ENCODE data around the gene DLAT.
"Not testable (repeated sequence)": the region's sequence is repeated elsewhere in the genome, so short reads cannot be mapped to it uniquely, and the experiment has no call there.

DLAT gene

DNA sequence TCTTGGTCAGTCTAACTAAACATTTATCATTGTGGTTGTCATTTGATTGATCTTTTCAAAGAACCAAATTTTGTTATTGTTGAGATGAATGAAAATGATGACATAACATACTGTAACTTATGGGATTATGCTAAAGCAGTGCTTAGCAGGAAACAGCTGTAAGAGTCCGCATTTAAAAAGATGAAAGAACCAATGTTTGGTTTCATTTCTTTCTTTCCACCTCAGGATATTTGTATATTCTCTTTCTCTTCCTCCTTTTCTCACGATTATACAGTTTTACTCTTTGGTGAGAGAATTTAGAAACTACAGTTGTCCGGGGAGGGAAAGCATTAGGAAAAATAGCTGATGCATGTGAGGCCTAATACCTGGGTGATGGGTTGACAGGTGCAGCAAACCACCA lies 25.5 kb downstream of the DLAT start:
- DNase-seq, result no peak

- DNase-seq, result no peak
Observed at GRCh38 chr11:112051768-112052167, 26.6 kb downstream of the DLAT start.

GRCh38 chr11:112057170-112057569 lies 32.0 kb downstream of the DLAT start:
- DNase-seq, result no peak

- DNase-seq, result no peak
Observed at GRCh38 chr11:112058103-112058502, 32.9 kb downstream of the DLAT start.

DNA sequence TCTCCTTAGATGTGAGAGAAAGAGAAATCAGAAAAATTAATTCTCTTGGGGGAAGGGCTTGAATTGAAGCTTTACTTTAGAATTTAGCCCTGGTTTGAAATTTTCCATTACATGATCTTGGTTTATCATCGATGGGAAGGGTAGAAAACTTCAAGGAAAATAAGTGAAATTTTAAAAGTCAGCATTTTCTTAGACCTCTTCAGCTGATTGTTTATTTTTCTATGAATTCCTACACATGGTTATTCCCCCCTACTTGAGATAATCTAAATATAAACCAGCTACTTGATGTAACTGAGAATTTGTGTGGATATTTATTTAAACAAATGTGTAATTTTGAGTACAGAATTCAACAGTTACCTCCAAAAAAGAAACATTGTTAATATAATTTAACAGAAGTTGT lies 37.7 kb downstream of the DLAT start:
- DNase-seq, result no peak

- DNase-seq, result peak; percentile 86
Observed at GRCh38 chr11:112073941-112074811, 49.0 kb downstream of the DLAT start, which contains the start of the genes NKAPD1 and PIH1D2. Gene NKAPD1 (plus strand): TSS chr11:112074299. CDS start chr11:112075575, 1,276 bp downstream. Gene PIH1D2 (minus strand): TSS chr11:112074017. CDS start chr11:112073174, 843 bp downstream.

DNA sequence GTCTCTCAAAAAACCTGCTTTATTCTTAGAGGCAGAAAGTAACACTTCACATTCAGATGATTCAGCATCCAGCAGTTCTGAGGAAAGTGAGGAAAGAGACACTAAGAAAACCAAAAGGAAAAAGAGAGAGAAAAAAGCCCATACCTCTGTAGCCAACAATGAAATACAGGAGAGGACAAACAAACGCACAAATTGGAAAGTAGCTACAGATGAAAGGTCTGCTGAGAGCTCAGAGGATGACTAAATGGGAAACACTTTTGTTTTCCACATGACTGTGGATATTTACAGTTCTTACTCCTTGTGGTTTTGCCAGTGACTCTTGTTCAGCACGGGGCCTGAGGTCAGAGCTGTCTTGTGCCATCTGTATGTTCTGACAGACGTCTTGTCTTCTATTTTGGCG lies 57.5 kb downstream of the DLAT start:
- no peak for DNase-seq

DNA sequence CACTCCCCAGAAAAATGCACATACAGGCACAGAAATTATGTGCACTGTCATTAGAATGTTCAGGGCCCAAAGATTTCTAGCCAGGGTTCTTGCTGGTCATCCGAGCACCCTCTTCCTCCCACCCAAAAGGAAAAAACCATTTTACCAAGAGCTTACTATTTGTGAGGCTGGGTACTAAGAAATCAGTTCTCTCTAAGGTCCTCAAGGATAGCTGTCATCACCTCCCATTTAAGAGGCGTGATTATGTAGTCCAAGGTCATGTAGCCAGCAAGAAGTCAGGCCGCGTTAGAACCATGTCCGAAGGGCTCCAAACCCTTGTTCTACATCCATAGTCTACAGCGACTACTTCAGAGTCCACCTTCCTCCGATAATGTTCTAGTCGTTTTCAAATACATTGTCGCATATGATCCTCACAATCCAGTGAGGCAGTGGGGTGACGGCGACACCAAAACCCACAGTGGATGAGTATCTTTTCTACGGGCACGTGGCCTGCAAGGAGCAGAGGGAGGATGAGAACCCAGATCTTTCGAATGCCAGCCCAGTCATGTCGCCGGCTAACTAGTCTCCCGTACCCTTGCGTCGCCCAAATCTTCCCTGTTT lies 60.7 kb downstream of the DLAT start:
- DNase-seq, result no peak

DNA sequence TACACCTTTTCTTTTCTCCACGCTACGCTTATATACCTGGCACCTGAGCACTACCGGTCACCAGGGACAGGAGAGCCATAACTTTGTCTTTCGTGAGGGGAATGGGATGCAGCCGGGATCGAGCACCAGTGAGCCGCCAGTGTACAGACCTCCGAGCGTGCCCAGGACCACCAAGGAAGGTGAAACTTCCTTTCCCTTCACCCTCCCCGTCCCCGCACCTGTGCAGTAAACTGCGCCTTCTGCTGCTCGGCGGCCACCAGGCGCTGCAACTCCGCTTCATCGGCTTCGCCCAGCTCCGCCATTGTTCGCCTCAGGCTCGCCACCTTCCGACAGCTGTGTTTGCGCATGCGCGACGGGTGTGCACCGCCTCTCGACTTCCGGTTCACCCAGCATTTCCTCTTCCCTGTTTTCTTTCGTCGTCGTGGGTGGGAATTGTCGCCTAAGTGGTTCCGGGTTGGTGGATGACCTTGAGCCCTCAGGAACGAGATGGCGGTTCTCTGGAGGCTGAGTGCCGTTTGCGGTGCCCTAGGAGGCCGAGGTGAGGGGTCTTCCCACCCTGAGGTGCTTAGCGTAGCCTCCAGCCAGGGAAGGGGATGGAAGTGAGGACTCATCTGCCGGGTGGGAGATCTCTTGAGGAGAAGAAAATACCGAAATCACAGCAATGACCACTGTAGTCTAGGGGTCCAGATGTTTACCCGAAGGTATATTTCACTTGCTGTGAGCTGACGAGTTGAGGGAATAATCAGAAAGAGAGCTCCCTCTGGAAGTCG lies 61.4 kb downstream of the DLAT start, which contains the start of the genes SDHD and TIMM8B:
Gene SDHD (plus strand): TSS at position 452 of the 770 bp plus-strand sequence. CDS start 35 bp downstream, at position 487.
Gene TIMM8B (minus strand): TSS at position 335 of the 770 bp plus-strand sequence. CDS start 33 bp downstream, at position 302.
- peak; percentile 96 for DNase-seq

DNA sequence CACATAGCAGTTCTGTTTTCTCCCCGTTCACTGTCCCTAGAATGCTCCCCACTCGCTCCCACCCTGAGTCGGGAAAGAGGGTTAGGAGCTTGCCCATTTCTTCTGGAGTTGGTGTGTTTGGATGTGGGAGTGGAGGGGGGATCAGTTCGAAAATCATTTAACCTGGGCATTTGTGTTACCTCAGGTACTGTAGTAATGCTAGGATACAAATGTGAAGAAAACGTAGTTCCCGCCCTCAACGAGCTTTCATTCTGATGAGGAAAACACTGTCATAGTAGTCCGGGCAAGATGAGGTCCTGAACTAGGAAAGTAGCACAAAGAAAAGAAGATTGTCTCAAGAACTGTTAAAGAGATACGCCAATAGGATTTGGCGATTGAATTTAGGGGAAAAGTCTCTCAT lies 62.0 kb downstream of the DLAT start:
- no peak for DNase-seq

DNA sequence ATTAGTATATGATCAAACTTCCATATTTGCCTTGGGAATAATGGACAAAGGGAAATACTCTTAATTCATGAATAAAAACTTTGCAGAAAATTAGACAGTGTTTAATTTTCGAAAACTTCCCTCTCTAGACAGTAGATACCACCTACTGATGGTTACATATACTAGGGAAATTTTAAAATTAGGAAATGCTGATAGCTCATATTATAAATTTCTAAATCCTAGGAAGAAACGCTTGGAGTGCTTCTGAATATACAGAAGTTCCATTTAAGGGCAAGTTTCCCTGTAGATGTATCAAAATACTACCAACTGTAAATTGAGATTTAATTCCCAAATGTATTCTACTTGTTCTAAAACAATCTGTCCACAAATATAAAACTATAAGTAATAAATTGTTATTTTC lies 70.1 kb downstream of the DLAT start:
- not testable (repeated sequence) for DNase-seq

DNA sequence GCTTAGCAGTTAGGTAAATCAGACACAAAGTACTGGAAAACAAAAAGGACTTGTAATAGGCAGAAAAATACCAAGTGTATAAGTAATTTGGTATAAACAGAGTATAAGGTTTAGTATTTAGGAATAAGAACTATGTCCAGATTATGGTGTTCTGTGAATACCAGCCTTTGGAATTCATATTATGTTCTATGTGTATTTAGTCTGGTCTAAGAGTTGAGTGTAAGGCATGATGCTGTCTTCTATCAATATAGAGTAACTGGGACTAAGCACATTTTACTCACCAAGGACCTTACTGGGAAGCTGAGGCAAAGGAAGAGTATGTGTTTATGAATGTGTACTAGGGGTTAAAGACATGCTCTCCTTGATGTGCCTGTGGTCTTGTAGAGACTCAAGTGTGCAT lies 71.0 kb downstream of the DLAT start:
- no peak for DNase-seq

- DNase-seq, result no peak
Observed at GRCh38 chr11:112097734-112098528, 72.7 kb downstream of the DLAT start.

DNA sequence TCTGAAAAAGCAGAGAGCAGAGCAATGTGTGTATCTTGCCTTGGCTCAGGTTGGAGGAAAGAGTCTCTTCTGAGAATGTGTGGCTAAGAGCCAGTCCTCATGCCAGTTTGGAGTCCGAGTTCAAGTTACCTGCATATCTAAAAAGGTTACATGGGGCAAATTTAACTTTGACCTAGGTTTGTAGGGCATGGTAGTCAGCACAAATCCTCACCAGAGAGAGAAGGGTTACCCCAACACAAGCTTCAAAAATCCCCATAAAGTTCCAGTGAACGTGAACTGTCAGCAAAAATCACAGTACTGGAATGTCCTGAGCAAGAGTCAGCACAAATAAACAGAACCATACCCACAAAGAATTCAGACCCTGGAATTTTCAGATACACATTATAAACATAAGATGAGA lies 75.3 kb downstream of the DLAT start:
- DNase-seq, result no peak

DNA sequence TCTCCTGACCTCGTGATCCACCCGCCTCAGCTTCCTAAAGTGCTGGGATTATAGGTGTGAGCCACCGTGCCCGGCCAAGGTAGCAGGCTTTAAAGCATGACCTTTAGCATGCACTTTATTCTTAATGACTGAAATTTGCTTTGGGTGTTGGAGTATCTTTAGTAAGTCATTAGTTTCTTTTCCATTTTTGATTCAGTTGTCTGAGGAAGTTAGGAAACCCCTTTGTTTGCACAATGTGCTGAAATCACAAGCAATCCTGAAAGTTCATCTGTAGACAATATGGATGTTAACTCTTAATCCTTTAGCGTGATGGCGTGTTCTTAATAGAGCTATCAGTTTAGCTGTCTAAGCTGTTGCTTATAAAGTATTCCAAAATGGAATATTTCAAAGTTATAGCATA lies 78.2 kb downstream of the DLAT start:
- no peak for DNase-seq

GRCh38 chr11:112106070-112106469 lies 80.9 kb downstream of the DLAT start:
- no peak for DNase-seq
